Psoas muscle (tissue), 8 donors: ENCODE data around the gene GNPTG. TPM values are rescaled to one million over a fixed set of nuclear protein-coding genes. Genes with fewer than 3 reads are reported as not detected.

Source experiments
- ATAC-seq, 4 donors: fragments of 200-7000 bp; cut with Tn5 transposase; one replicate each; pipeline ENCODE4 v1.9.1; 2020; ENCODE audit warnings: moderate library complexity in 3 of 4, mild to moderate bottlenecking in 2 of 4
- DNase-seq, 2 donors: peaks; one replicate each; pipeline ENCODE4 v3.0.0-alpha.2; 2020
- H3K27ac ChIP-seq: fragments of 200-600 bp; one replicate; pipeline ENCODE4 v1.8.0; 2022
- H3K27me3 ChIP-seq, 3 donors: fragments of 200-600 bp in 1 of 3; one replicate each; pipeline versions ENCODE4 v1.6.1 to v1.8.0; 2013 to 2022; ENCODE audit warnings: low read length in 2 of 3, mild to moderate bottlenecking in 2 of 3, moderate library complexity in 1 of 3; ENCODE audit not compliant: insufficient read depth in 3 of 3
- H3K36me3 ChIP-seq, 2 donors: fragments of 200-600 bp in 1 of 2; one replicate each; pipeline versions ENCODE4 v1.6.1 to v1.8.0; 2013 to 2022; ENCODE audit warnings: low read depth in 1 of 2, mild to moderate bottlenecking in 1 of 2, moderate library complexity in 1 of 2; ENCODE audit not compliant: insufficient read depth in 1 of 2
- H3K4me1 ChIP-seq: fragments of 200-600 bp; one replicate; pipeline ENCODE4 v1.8.0; 2022
- H3K4me3 ChIP-seq: fragments of 200-600 bp; one replicate; pipeline ENCODE4 v1.8.0; 2022; ENCODE audit warnings: mild to moderate bottlenecking
- H3K9me3 ChIP-seq: fragments of 200-600 bp; one replicate; pipeline ENCODE4 v1.8.0; 2022
- CTCF ChIP-seq: fragments of 200-600 bp; IDR thresholded peaks from one replicate; pipeline ENCODE4 v1.8.0; 2022; ENCODE audit warnings: antibody characterized with exemption
- WGBS, 3 donors: extraction: QIAGEN DNeasy Blood & Tissue Kit; methylation state at CpG; one replicate each; pipeline versions ENCODE4 v1.1.6 to v1.1.7; 2013; 5-methylcytosine and 5-hydroxymethylcytosine counted together
- intact Hi-C, 2 donors: fragments of 100-400 bp; cut with DNase I; formaldehyde crosslinking; loops; one replicate each; pipeline versions ENCODE4 v1.11.0 to v1.14.2; 2022
- polyA plus RNA-seq, 3 donors: library from polyadenylated mRNA; stranded (reverse); fragments of 200-250 nt; gene quantifications; one replicate each; pipeline ENCODE4 v1.2.3, GENCODE V29; 2013
- total RNA-seq, 4 donors: library from RNA; stranded (reverse); fragmentation: NEBNext Ultra II Directional in 2 of 4; extraction: Animal tissue kit (Norgen Biotek cat#: 25700) in 2 of 4; gene quantifications; one replicate each; pipeline versions ENCODE4 v1.2.1 to v1.2.4, GENCODE V29; 2021 to 2023
- donor health status: healthy with polysubstance abuse.
- donor health status: DM: no; HTN: no; CAD: no; lungs with moderate emphysema.
- donor health status: Bipolar disorder and iron deficiency.
- donor health status: healthy.
- donor health status: DM: yes; HTN: yes; CAD: no.
- donor health status: DM: no; HTN: no; CAD: no.
- donor health status: DM: no; HTN: no; CAD: no.
- donor health status: DM: yes; HTN: yes; CAD: no.

GNPTG gene
- total and polyA plus RNA-seq, 7 donors: 27.9 to 36.6 (median 30.7) TPM

GRCh38 chr16:1380195-1380594 is 28.5 kb downstream of the GNPTG start:
- TF ChIP-seq CTCF: no peak
- H3K4me1 ChIP-seq: peaks cover 10% of the 10 kb centered on the region
- WGBS, 3 donors: 84 to 86% (median 85%) methylated on average over 10 of the region's 10 CpGs
- H3K27ac ChIP-seq: peak overlapping the region; percentile 98
- H3K27me3 ChIP-seq: no peaks in the 10 kb centered on the region
- H3K9me3 ChIP-seq: no peaks in the 10 kb centered on the region
- DNase-seq (no peak), ATAC-seq (no peak)
- peaks cover 0 to 27% of the 10 kb centered on the region in 2 donors for H3K36me3 ChIP-seq
- intact Hi-C loops: no loop called here
- no peak overlapping the region for H3K4me3 ChIP-seq

DNA sequence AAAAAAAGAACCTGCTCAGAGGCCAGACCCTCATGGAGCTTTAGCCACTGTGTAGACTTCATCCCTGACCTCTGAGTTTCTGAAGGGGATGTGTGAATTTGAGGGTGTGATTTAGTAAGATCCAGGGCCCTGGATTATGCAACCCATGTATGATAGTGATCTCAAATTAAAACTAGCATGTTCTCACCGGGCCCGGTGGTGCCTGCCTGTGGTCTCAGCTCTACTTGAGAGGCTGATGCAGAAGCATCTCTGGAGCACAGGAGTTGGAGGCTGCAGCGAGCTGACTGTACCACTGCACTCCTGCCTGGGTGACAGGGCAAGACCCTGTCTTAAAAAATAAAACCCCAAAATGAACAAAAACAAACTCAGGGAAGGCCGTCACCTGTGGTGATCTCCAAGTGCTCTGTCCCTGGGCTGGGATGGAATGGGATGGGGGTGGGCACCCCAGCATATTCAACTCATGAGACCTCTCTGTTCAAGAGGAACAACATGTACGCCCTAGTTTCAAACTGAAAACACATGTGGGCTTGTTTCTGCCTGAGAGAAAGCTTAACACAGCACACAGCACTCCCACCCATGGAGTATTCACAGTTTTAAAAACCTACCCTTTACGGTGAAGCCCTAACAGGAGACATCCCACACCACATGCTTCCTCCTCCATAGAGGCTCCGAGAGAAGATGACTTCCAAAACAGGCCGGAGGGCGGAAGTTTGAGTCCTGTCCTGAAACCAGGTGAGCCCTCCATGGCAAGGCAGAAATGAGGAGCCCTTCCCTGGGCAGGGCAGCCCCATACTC is 30.1 kb downstream of the GNPTG start:
- 90 to 91% (median 91%) methylated on average over 9 of the region's 9 CpGs for whole genome bisulfite sequencing, 3 donors
- Histone ChIP-seq H3K27ac (no peak overlapping the region), H3K4me3 (no peak overlapping the region), H3K9me3 (no peaks in the 10 kb centered on the region), H3K36me3 (peaks cover 0 to 25% of the 10 kb centered on the region in 2 donors), H3K27me3 (no peaks in the 10 kb centered on the region), H3K4me1 (peaks cover 10% of the 10 kb centered on the region)
- no peak for ATAC-seq
- TF ChIP-seq CTCF: no peak
- intact Hi-C loops: no loop called here
- no peak for DNase-seq

GRCh38 chr16:1383556-1383955 is 31.8 kb downstream of the GNPTG start:
- Histone ChIP-seq H3K9me3 (no peaks in the 10 kb centered on the region), H3K27me3 (no peaks in the 10 kb centered on the region), H3K27ac (no peak overlapping the region), H3K4me3 (no peak overlapping the region), H3K4me1 (no peaks in the 10 kb centered on the region), H3K36me3 (peaks cover 0 to 27% of the 10 kb centered on the region in 2 donors)
- no peak for ATAC-seq
- no peak for DNase-seq
- WGBS, 3 donors: 88 to 90% (median 89%) methylated on average over 15 to 18 of the region's 18 CpGs
- intact Hi-C loops: no loop called here
- TF ChIP-seq CTCF: no peak

DNA sequence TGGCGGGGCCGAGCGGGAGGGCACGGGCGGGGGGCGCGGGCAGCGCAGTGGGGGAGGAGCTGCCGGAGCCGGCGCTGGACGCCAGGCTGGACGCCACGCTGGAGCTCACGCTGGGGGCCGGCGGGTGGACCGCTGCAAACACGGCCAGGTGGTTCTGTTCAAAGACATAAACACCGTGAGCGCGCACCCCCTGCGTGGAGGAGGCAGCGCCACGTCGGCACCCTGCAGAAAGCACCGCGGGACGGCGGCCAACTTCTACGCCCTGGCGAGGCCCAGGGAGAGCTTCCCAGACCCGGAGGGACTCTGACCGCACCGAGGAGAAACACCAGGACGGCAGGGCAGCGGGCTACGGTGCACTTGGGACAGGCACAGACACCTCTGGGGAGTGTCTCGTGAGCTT is 33.5 kb downstream of the GNPTG start:
- H3K4me3 ChIP-seq: no peak overlapping the region
- no peaks in the 10 kb centered on the region for H3K27me3 ChIP-seq
- WGBS, 3 donors: 95 to 96% (median 95%) methylated on average over 38 to 39 of the region's 39 CpGs
- H3K27ac ChIP-seq: no peak overlapping the region
- peaks cover 0 to 44% of the 10 kb centered on the region in 2 donors for H3K36me3 ChIP-seq
- intact Hi-C loops: no loop called here
- ATAC-seq (no peak), DNase-seq (no peak)
- H3K9me3 ChIP-seq: no peaks in the 10 kb centered on the region
- H3K4me1 ChIP-seq: no peaks in the 10 kb centered on the region
- no peak for TF ChIP-seq CTCF

DNA sequence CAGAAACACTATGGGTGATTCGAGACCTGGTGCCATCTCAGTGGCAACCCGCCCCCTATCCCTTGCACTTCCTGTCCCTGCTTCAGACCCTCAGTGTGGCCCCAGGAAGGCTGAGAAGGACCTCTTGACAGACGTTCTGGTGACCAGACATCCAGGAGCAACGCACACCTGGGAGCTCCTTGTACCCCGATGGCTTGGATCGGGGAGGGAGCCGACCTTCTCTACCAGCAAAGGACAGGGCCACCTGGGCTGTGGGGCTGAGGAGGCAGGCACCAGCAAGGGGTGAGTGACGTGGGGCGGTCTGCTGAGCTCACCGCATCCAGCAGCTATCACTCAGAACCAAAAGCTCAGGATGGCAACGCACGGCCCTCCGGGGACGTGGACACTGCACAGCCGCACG is 35.6 kb downstream of the GNPTG start:
- 85 to 90% (median 90%) methylated on average over 16 of the region's 16 CpGs for WGBS, 3 donors
- no peak for TF ChIP-seq CTCF
- intact Hi-C loops: no loop called here
- H3K27ac ChIP-seq: no peak overlapping the region
- no peaks in the 10 kb centered on the region for H3K4me1 ChIP-seq
- DNase-seq: no peak
- peaks cover 0 to 49% of the 10 kb centered on the region in 2 donors for H3K36me3 ChIP-seq
- no peak overlapping the region for H3K4me3 ChIP-seq
- H3K27me3 ChIP-seq: no peaks in the 10 kb centered on the region
- ATAC-seq: no peak
- no peaks in the 10 kb centered on the region for H3K9me3 ChIP-seq
